Natural killer cell (primary cell): ENCODE measurements around the gene SEMA4F. TPM values are rescaled to one million over a fixed set of nuclear protein-coding genes. Genes with fewer than 3 reads are reported as not detected.

Experiments
- ATAC-seq, 3 donors: fragments of 150-1000 bp in 2 of 3; fragments of 200-7000 bp in 1 of 3; cut with Tn5 transposase; 1 replicate in 1 of 3; 2 replicates in 2 of 3; pipeline ENCODE4 v1.10.0; 2021; ENCODE audit warnings: mild to moderate bottlenecking in 2 of 3, moderate library complexity in 2 of 3
- DNase-seq, 2 donors: peaks; one replicate each; pipeline versions ENCODE4 v3.0.0 to v3.0.0-alpha.2; 2013 to 2021; ENCODE audit warnings: mixed read lengths in 1 of 2
- H3K27ac ChIP-seq: one replicate; pipeline ENCODE4 v1.5.1; 2013; ENCODE audit warnings: mild to moderate bottlenecking, low read length
- H3K27me3 ChIP-seq: one replicate; pipeline ENCODE4 v1.6.1; 2013; ENCODE audit warnings: low read length; ENCODE audit not compliant: control insufficient read depth, insufficient read depth
- H3K36me3 ChIP-seq: one replicate; pipeline ENCODE4 v1.6.1; 2013; ENCODE audit warnings: low read length; ENCODE audit not compliant: control insufficient read depth, insufficient read depth
- H3K4me1 ChIP-seq: one replicate; pipeline ENCODE4 v1.6.1; 2013; ENCODE audit warnings: low read length; ENCODE audit not compliant: control insufficient read depth, insufficient read depth
- H3K4me3 ChIP-seq: one replicate; pipeline ENCODE4 v1.5.1; 2013; ENCODE audit warnings: low read length
- H3K9me3 ChIP-seq: one replicate; pipeline ENCODE4 v1.6.1; 2013; ENCODE audit warnings: low read length; ENCODE audit not compliant: control insufficient read depth, insufficient read depth
- H3K27ac Mint-ChIP-seq, 2 donors: one replicate each; pipeline ENCODE4 v1.8.0; 2022; ENCODE audit warnings: mild to moderate bottlenecking in 2 of 2, mixed read lengths in 2 of 2, moderate library complexity in 1 of 2
- H3K27me3 Mint-ChIP-seq, 2 donors: one replicate each; pipeline ENCODE4 v1.8.0; 2022; ENCODE audit warnings: low read depth in 2 of 2, mixed read lengths in 2 of 2
- H3K36me3 Mint-ChIP-seq: one replicate; pipeline ENCODE4 v1.8.0; 2022; ENCODE audit warnings: mixed read lengths
- H3K4me1 Mint-ChIP-seq, 2 donors: one replicate each; pipeline ENCODE4 v1.8.0; 2022; ENCODE audit warnings: mixed read lengths in 2 of 2
- H3K4me3 Mint-ChIP-seq: one replicate; pipeline ENCODE4 v1.8.0; 2022; ENCODE audit warnings: mild to moderate bottlenecking, moderate library complexity, mixed read lengths
- H3K9me3 Mint-ChIP-seq, 2 donors: one replicate each; pipeline ENCODE4 v1.8.0; 2022; ENCODE audit warnings: mixed read lengths in 2 of 2
- WGBS: methylation state at CpG from one replicate; pipeline ENCODE4 v1.1.7; 2013; ENCODE audit warnings: missing lambda C conversion rate; ENCODE audit not compliant: insufficient coverage; 5-methylcytosine and 5-hydroxymethylcytosine counted together
- intact Hi-C: fragments of 100-400 bp; cut with micrococcal nuclease; formaldehyde crosslinking; loops from one replicate; pipeline ENCODE4 v1.14.2; 2022
- total RNA-seq, 4 donors: library from RNA; stranded (reverse); fragments of 120-200 nt in 1 of 4; gene quantifications; one replicate each; pipeline versions ENCODE4 v1.2.3 to v1.2.4, GENCODE V29; 2013 to 2022
- TF ChIP-seq, protein P1 (sequence below): fragments of 200-600 bp; IDR thresholded peaks from one replicate; pipeline ENCODE4 v1.8.0; 2022; ENCODE audit warnings: antibody characterized with exemption

SEMA4F gene
- total RNA-seq, 3 donors from 2014 or later (not counting 1 experiment from before 2014, with no cell fraction given): 7.3 to 18.0 (median 10.8) TPM

DNA sequence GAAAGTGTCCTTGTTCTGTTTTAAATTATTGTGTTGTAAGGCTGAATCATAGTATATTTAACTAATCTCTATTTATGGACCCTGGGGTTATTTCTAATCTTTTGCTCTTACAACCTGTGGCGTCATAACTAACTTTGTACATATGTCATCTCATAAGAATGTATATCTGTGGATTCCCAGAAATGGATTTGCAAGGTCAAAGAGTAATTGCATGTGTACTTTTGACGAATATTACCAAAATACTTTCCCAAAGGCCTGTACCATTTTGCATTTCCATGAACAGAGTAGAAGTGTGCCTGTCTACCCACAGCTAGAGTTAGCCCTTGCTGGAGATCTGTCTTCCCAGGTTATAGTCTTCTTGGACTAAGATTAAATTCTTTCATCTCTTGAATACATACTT, 42.8 kb downstream of the SEMA4F start:
- ATAC-seq (no peak), DNase-seq (no peak)
- Histone ChIP-seq H3K36me3 (no peaks in the 10 kb centered on the region), H3K9me3 (no peaks in the 10 kb centered on the region), H3K27ac (no peak overlapping the region), H3K4me3 (no peak overlapping the region), H3K4me1 (no peaks in the 10 kb centered on the region), H3K27me3 (no peaks in the 10 kb centered on the region)
- Mint-ChIP-seq H3K9me3 (no peaks in the 10 kb centered on the region), H3K4me1 (no peaks in the 10 kb centered on the region), H3K36me3 (no peaks in the 10 kb centered on the region), H3K4me3 (no peak overlapping the region), H3K27me3 (peaks cover 3 to 13% of the 10 kb centered on the region in 2 donors), H3K27ac (no peak overlapping the region)
- WGBS: 89% methylated on average over 1 of the region's 2 CpGs
- intact Hi-C loops: no loop called here
- TF ChIP-seq, protein P1, sequence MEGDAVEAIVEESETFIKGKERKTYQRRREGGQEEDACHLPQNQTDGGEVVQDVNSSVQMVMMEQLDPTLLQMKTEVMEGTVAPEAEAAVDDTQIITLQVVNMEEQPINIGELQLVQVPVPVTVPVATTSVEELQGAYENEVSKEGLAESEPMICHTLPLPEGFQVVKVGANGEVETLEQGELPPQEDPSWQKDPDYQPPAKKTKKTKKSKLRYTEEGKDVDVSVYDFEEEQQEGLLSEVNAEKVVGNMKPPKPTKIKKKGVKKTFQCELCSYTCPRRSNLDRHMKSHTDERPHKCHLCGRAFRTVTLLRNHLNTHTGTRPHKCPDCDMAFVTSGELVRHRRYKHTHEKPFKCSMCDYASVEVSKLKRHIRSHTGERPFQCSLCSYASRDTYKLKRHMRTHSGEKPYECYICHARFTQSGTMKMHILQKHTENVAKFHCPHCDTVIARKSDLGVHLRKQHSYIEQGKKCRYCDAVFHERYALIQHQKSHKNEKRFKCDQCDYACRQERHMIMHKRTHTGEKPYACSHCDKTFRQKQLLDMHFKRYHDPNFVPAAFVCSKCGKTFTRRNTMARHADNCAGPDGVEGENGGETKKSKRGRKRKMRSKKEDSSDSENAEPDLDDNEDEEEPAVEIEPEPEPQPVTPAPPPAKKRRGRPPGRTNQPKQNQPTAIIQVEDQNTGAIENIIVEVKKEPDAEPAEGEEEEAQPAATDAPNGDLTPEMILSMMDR: no peak

DNA sequence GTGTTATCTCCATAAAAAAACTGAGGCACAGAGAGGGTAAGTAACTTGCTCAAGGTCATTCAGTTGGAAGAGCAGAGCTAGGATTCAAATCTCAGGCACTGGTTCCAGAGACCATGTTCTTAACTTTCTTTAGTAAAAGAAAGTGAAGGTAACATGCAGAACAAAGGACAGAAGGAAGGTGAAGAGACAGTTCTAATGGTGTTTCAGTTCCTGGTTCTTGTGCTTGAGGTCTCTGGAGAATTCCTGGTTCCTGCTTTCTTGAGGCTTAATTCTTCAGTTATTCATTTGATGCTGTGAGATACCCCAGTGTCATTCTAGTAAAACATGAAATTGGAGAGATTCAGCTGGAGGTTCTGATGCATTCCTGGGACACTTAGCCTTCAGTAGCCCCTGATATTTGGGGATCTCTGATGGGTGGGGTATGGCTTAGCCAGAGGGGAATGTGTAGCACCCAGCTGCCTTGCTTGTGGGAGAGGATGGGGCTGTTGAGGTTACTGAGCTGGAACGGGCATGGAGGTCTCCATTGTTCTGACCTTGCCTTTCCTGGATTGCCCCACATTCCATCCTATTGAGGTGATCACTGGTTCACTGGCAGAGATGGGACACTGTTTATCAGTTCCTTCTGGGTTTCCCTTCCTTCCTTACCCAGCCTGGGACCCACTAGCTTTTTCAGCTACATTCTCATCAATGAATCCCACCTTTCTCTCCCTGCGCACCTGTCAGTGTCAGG, 46.8 kb downstream of the SEMA4F start:
- H3K36me3 ChIP-seq: no peaks in the 10 kb centered on the region
- H3K9me3 ChIP-seq: no peaks in the 10 kb centered on the region
- intact Hi-C loops: no loop called here
- Mint-ChIP-seq H3K27me3 (peaks cover 0 to 5% of the 10 kb centered on the region in 2 donors), H3K4me3 (no peak overlapping the region), H3K9me3 (no peaks in the 10 kb centered on the region), H3K4me1 (no peaks in the 10 kb centered on the region), H3K36me3 (no peaks in the 10 kb centered on the region), H3K27ac (no peak overlapping the region)
- H3K27me3 ChIP-seq: no peaks in the 10 kb centered on the region
- no peak overlapping the region for H3K4me3 ChIP-seq
- TF ChIP-seq, protein P1: no peak
- no peak for ATAC-seq
- no peaks in the 10 kb centered on the region for H3K4me1 ChIP-seq
- no peak for DNase-seq
- H3K27ac ChIP-seq: no peak overlapping the region
- 79% methylated on average over 2 of the region's 2 CpGs for WGBS

DNA sequence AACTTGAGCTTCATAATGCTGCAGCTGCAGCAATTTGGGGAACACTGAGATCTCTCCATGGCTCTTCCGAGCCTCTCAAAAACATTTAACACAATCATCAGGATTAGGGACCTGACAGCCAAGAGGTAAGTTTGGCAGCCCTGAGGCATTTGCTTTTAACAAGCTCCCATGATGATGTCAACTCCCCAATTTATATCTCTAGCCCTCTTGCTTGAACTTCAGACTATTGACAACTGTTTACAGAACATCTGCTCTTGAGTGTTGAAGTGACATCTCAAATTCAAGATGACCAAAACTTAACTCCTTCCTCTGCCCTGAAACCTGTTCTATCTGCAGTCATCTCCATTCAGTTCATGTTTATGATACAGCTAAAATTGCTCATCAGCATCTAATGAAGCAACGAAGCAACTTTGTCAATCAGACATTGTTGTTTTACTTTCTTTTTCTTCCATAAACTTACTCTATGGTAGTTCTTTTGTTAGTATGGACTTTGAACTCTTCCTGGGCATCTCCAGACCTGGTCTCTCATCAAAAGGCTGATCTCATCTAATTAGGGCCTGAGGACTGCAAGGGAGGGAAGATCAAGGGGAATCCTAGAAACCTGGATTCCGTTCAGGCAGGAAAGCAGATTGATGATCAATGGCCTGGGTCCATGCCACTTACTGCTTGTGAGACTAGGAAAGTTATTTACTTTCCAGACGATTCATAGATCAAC, 48.1 kb downstream of the SEMA4F start:
- H3K4me3 ChIP-seq: no peak overlapping the region
- no peaks in the 10 kb centered on the region for H3K9me3 ChIP-seq
- TF ChIP-seq, protein P1: no peak
- Mint-ChIP-seq H3K4me1 (no peaks in the 10 kb centered on the region), H3K36me3 (no peaks in the 10 kb centered on the region), H3K9me3 (no peaks in the 10 kb centered on the region), H3K4me3 (no peak overlapping the region), H3K27ac (no peak overlapping the region), H3K27me3 (peaks cover 0 to 9% of the 10 kb centered on the region in 2 donors)
- ATAC-seq (no peak), DNase-seq (no peak)
- no peaks in the 10 kb centered on the region for H3K27me3 ChIP-seq
- intact Hi-C loops: no loop called here
- H3K4me1 ChIP-seq: no peaks in the 10 kb centered on the region
- H3K27ac ChIP-seq: no peak overlapping the region
- WGBS: 90% methylated on average over 4 of the region's 4 CpGs
- H3K36me3 ChIP-seq: no peaks in the 10 kb centered on the region
